SK-N-SH (cell line): ENCODE results near the gene FOXA1. TPM values are rescaled to one million over a fixed set of nuclear protein-coding genes. Genes with fewer than 3 reads are reported as not detected.
"Not testable (repeated sequence)": the region's sequence is repeated elsewhere in the genome, so short reads cannot be mapped to it uniquely, and the experiment has no call there.

Experiments
- CTCF ChIA-PET: fragments of 300-600, 350-600 bp; formaldehyde crosslinking; extraction: SDS; loops from one replicate; lab custom pipeline; 2021; lab: Yijun Ruan, JAX
- POLR2A ChIA-PET: fragments of 350-600 bp; sonication (Branson Sonifier 250); formaldehyde crosslinking; extraction: SDS; loops from one replicate; lab custom pipeline; 2020; ENCODE audit warnings: antibody characterized with exemption, inconsistent platforms; lab: Yijun Ruan, JAX
- DNase-seq: peaks from one replicate; pipeline ENCODE4 v3.0.0; 2012
- H2AFZ ChIP-seq: fragments of 200-600 bp; sonication (generic); 2 replicates; pipeline ENCODE4 v1.8.1; 2016; ENCODE audit warnings: antibody characterized with exemption, mild to moderate bottlenecking, low read depth
- H3F3A ChIP-seq: fragments of 200-600 bp; sonication (generic); replicated peaks from 2 replicates; pipeline ENCODE3; 2016; ENCODE audit warnings: antibody characterized with exemption, mild to moderate bottlenecking; ENCODE audit not compliant: insufficient read depth
- H3K27ac ChIP-seq, 2 experiments: fragments of 200-500 bp in 1 of 2; fragments of 200-600 bp in 1 of 2; sonication (Bioruptor generic) in 1 of 2; sonication (generic), shearing (Covaris generic) in 1 of 2; 2 replicates each; pipeline versions ENCODE4 v1.5.1 to v1.6.1; 2014 to 2016; ENCODE audit warnings: low read depth in 2 of 2, inconsistent platforms in 1 of 2, low read length in 1 of 2, mild to moderate bottlenecking in 1 of 2, mixed read lengths in 1 of 2
- H3K27me3 ChIP-seq: fragments of 200-600 bp; sonication (generic), shearing (Covaris generic); 2 replicates; pipeline ENCODE4 v1.6.1; 2016; ENCODE audit warnings: mixed run types; ENCODE audit not compliant: insufficient read depth
- H3K36me3 ChIP-seq, 2 experiments: fragments of 200-500 bp in 1 of 2; fragments of 200-600 bp in 1 of 2; sonication (Bioruptor generic) in 1 of 2; sonication (generic) in 1 of 2; replicated peaks in 1 of 2; 2 replicates each; pipeline versions ENCODE3 to v1.5.1; 2014 to 2016; ENCODE audit warnings: low read length in 1 of 2, mild to moderate bottlenecking in 1 of 2; ENCODE audit not compliant: insufficient read depth in 2 of 2, control insufficient read depth in 1 of 2
- H3K4me1 ChIP-seq, 2 experiments: fragments of 200-500 bp in 1 of 2; fragments of 200-600 bp in 1 of 2; sonication (Bioruptor generic) in 1 of 2; sonication (generic), shearing (Covaris generic) in 1 of 2; 2 replicates each; pipeline versions ENCODE4 v1.5.1 to v1.6.1; 2014 to 2016; ENCODE audit warnings: low read depth in 1 of 2, low read length in 1 of 2, mixed run types in 1 of 2; ENCODE audit not compliant: insufficient read depth in 2 of 2, control insufficient read depth in 1 of 2
- H3K4me2 ChIP-seq: fragments of 200-600 bp; sonication (generic), shearing (Covaris generic); 2 replicates; pipeline ENCODE4 v1.6.1; 2017; ENCODE audit warnings: mixed run types
- H3K4me3 ChIP-seq, 2 experiments: fragments of 200-500 bp in 1 of 2; fragments of 200-600 bp in 1 of 2; sonication (Bioruptor generic) in 1 of 2; sonication (generic), shearing (Covaris generic) in 1 of 2; 2 replicates each; pipeline versions ENCODE4 v1.5.1 to v1.8.1; 2014 to 2016; ENCODE audit warnings: low read depth in 2 of 2, inconsistent platforms in 1 of 2, low read length in 1 of 2, mild to moderate bottlenecking in 1 of 2, mixed read lengths in 1 of 2, moderate library complexity in 1 of 2
- H3K79me2 ChIP-seq: fragments of 200-600 bp; sonication (generic); 2 replicates; pipeline ENCODE4 v1.8.1; 2017; ENCODE audit warnings: mild to moderate bottlenecking; ENCODE audit not compliant: insufficient read depth
- H3K9ac ChIP-seq: fragments of 200-600 bp; sonication (generic); 2 replicates; pipeline ENCODE4 v1.6.1; 2017; ENCODE audit warnings: mixed run types
- H3K9me2 ChIP-seq: fragments of 200-600 bp; sonication (generic); 2 replicates; pipeline ENCODE4 v1.6.1; 2017; ENCODE audit warnings: mixed run types
- H3K9me3 ChIP-seq: fragments of 200-600 bp; sonication (generic); 2 replicates; pipeline ENCODE4 v1.6.1; 2017; ENCODE audit warnings: mixed run types, mild to moderate bottlenecking, moderate library complexity
- H4K20me1 ChIP-seq: fragments of 200-600 bp; sonication (generic); 2 replicates; pipeline ENCODE4 v1.6.1; 2017; ENCODE audit warnings: mild to moderate bottlenecking, mixed run types; ENCODE audit not compliant: insufficient read depth
- CTCF ChIP-seq: fragments of 200-600 bp; sonication (generic); IDR thresholded peaks from 2 replicates; pipeline ENCODE4 v1.6.1; 2017; ENCODE audit warnings: antibody characterized with exemption, mild to moderate bottlenecking, moderate library complexity
- FOXJ3 ChIP-seq: sonication (generic); formaldehyde crosslinking; IDR thresholded peaks from 2 replicates; pipeline ENCODE4 v1.5.1; 2020; ENCODE audit warnings: mild to moderate bottlenecking, missing genetic modification reagents
- GATA2 ChIP-seq: sonication (generic); formaldehyde crosslinking; IDR thresholded peaks from 2 replicates; pipeline ENCODE4 v1.5.0; 2020; ENCODE audit warnings: mild to moderate bottlenecking, missing genetic modification reagents
- MEF2A ChIP-seq: IDR thresholded peaks from 2 replicates; pipeline ENCODE4 v1.4.0; 2012; ENCODE audit warnings: low read depth, borderline replicate concordance
- PBX3 ChIP-seq: IDR thresholded peaks from 2 replicates; pipeline ENCODE4; 2012
- POLR2AphosphoS5 ChIP-seq: IDR thresholded peaks from 2 replicates; pipeline ENCODE4 v1.6.1; 2012; ENCODE audit warnings: low read depth, low read length
- SMC3 ChIP-seq: IDR thresholded peaks from 2 replicates; pipeline ENCODE4 v1.6.1; 2012; ENCODE audit warnings: low read depth, low read length, improper control_type of control experiment
- TAF1 ChIP-seq: IDR thresholded peaks from 2 replicates; pipeline ENCODE4 v1.6.1; 2012; ENCODE audit warnings: low read depth, mild to moderate bottlenecking, low read length, moderate library complexity, borderline replicate concordance
- YY1 ChIP-seq: IDR thresholded peaks from 2 replicates; pipeline ENCODE4 v1.4.0; 2012; ENCODE audit warnings: low read depth, mild to moderate bottlenecking
- ZBTB33 ChIP-seq: IDR thresholded peaks from 2 replicates; pipeline ENCODE4 v1.4.0; 2012; ENCODE audit warnings: low read depth, borderline replicate concordance
- WGBS: methylation state at CpG from one replicate; pipeline ENCODE4 v1.1.6; 2017; ENCODE audit warnings: low lambda C conversion rate; 5-methylcytosine and 5-hydroxymethylcytosine counted together
- polyA plus RNA-seq, 3 experiments: library from polyadenylated mRNA; depleted of rRNA; stranded (reverse); fragments of >200 nt; gene quantifications; 2 replicates each; pipeline ENCODE4 v1.2.3, GENCODE V29; 2012
- TF ChIP-seq, protein P1 (sequence below): fragments of 150-350 bp; IDR thresholded peaks from 2 replicates; pipeline ENCODE4 v1.6.1; 2017; ENCODE audit warnings: antibody characterized with exemption, low read length, low read depth, borderline replicate concordance
- TF ChIP-seq, protein P2 (sequence below): IDR thresholded peaks from 2 replicates; pipeline ENCODE4 v1.4.0; 2012; ENCODE audit warnings: low read depth

FOXA1 gene
- polyA plus RNA-seq, 1 of the 3 experiments (the other 2 are of a cell fraction): not detected

GRCh38 chr14:37558740-37559139 lies 36.3 kb downstream of the FOXA1 start:
- ChIA-PET CTCF (no interaction called here), POLR2A (no interaction called here)
- Histone ChIP-seq H2AFZ (no peak overlapping the region), H3K4me3 (no peak overlapping the region), H3K4me1 (no peaks in the 10 kb centered on the region), H3K27me3 (no peaks in the 10 kb centered on the region), H3K9me3 (no peaks in the 10 kb centered on the region)
- TF ChIP-seq YY1 (no peak), PBX3 (no peak), SMC3 (no peak), ZBTB33 (no peak), MEF2A (no peak)
- TF ChIP-seq, all 33 proteins: peak for 0
- WGBS: 34% methylated on average over 4 of the region's 4 CpGs
- no peaks in the 10 kb centered on the region for H3K36me3 ChIP-seq
- H3K9ac ChIP-seq: no peak overlapping the region
- H3F3A ChIP-seq: no peaks in the 10 kb centered on the region
- H3K4me2 ChIP-seq: no peak overlapping the region
- no peak for DNase-seq
- H3K79me2 ChIP-seq: no peaks in the 10 kb centered on the region
- no peak overlapping the region for H3K27ac ChIP-seq
- H3K9me2 ChIP-seq: no peaks in the 10 kb centered on the region
- H4K20me1 ChIP-seq: no peaks in the 10 kb centered on the region

GRCh38 chr14:37555596-37555995 lies 39.5 kb downstream of the FOXA1 start:
- CTCF ChIA-PET, H3F3A ChIP-seq: not testable (repeated sequence)
- WGBS: no CpG with 5 or more reads among the region's 33 CpGs

DNA sequence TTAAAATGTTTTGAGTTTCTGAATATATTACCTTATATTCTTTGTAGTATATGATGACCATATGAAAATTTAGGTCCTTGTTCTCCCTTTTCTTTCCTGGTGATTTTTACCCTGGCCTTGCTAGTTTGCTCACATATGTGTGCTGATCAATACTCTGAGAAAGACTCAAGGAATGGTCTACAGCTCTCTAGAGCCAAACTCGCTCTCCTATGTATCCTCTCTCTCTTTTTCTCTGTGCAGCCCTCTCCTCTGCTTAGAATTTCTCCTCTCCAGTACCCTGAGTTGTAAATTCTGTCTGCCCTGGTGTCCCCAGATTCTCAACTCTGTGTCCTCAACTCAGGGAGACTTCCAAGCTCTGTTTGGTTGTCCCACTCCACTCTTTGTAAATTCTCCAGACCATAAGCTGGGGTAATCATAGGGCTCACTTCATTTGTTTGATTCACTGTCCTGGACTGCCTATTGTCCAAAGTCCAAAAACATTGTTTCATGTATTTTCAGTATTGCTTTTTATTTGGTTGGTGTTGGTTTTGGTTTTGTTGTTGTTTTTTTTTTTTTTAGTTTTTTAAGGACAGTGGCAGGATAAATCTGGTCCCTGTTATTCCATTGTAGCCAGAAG lies 41.0 kb downstream of the FOXA1 start:
- Histone ChIP-seq H3K36me3 (no peaks in the 10 kb centered on the region), H3K4me2 (no peak overlapping the region)
- TF ChIP-seq TAF1 (no peak), GATA2 (CRISPR knock-in tag) (no peak), CTCF (no peak), MEF2A (no peak), FOXJ3 (no peak), SMC3 (no peak), POLR2AphosphoS5 (no peak)
- TF ChIP-seq, protein P1, sequence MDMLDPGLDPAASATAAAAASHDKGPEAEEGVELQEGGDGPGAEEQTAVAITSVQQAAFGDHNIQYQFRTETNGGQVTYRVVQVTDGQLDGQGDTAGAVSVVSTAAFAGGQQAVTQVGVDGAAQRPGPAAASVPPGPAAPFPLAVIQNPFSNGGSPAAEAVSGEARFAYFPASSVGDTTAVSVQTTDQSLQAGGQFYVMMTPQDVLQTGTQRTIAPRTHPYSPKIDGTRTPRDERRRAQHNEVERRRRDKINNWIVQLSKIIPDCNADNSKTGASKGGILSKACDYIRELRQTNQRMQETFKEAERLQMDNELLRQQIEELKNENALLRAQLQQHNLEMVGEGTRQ: no peak
- TF ChIP-seq, protein P2, sequence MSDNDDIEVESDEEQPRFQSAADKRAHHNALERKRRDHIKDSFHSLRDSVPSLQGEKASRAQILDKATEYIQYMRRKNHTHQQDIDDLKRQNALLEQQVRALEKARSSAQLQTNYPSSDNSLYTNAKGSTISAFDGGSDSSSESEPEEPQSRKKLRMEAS: no peak
- TF ChIP-seq, all 33 proteins: peak for 0
- H3K79me2 ChIP-seq: no peaks in the 10 kb centered on the region
- no peaks in the 10 kb centered on the region for H4K20me1 ChIP-seq
- no peaks in the 10 kb centered on the region for H3K27me3 ChIP-seq
- H3K4me3 ChIP-seq: no peak overlapping the region
- no peaks in the 10 kb centered on the region for H3K9me3 ChIP-seq
- no peak overlapping the region for H2AFZ ChIP-seq
- no peak overlapping the region for H3K27ac ChIP-seq
- ChIA-PET CTCF (no interaction called here), POLR2A (no interaction called here)
- H3K9ac ChIP-seq: no peak overlapping the region
- no peaks in the 10 kb centered on the region for H3F3A ChIP-seq
- no peak for DNase-seq
- WGBS: 13% methylated on average over 1 of the region's 1 CpG
- no peaks in the 10 kb centered on the region for H3K4me1 ChIP-seq
- no peaks in the 10 kb centered on the region for H3K9me2 ChIP-seq

More at GRCh38 chr14:37555596-37555995, 39.5 kb downstream of the FOXA1 start:
- DNase-seq, H3K79me2 ChIP-seq, H4K20me1 ChIP-seq, H3K4me2 ChIP-seq, POLR2A ChIA-PET, H3K9ac ChIP-seq, H3K27ac ChIP-seq, H3K27me3 ChIP-seq, H3K4me3 ChIP-seq, H3K4me1 ChIP-seq, H3K9me3 ChIP-seq, H2AFZ ChIP-seq, H3K36me3 ChIP-seq, H3K9me2 ChIP-seq: not testable (repeated sequence)
